Common myeloid progenitor, CD34-positive (primary cell): ENCODE measurements around the gene WSCD2.

Experiments used
- CTCF ChIA-PET: fragments of 350-600 bp; sonication (Branson Sonifier 250); formaldehyde crosslinking; loops from one replicate; lab custom pipeline; 2021; ENCODE audit warnings: antibody characterized with exemption; lab: Charles Lee
- POLR2A ChIA-PET: fragments of 350-600 bp; sonication (Branson Sonifier 250); formaldehyde crosslinking; loops from one replicate; lab custom pipeline; 2021; ENCODE audit warnings: antibody characterized with exemption; lab: Charles Lee
- DNase-seq, 3 donors: peaks; one replicate each; pipeline versions ENCODE4 v3.0.0 to v3.0.0-alpha.2; 2013
- H3K27ac ChIP-seq, 2 experiments: 1 replicate in 1 of 2; 2 replicates in 1 of 2; pipeline ENCODE4 v1.7.0; 2013; ENCODE audit warnings: inconsistent platforms in 2 of 2, low read length in 2 of 2, mild to moderate bottlenecking in 2 of 2, low read depth in 1 of 2, moderate library complexity in 1 of 2; ENCODE audit not compliant: severe bottlenecking in 2 of 2, insufficient read depth in 1 of 2, poor library complexity in 1 of 2
- H3K27me3 ChIP-seq, 5 experiments: replicated peaks in 2 of 5; 1 replicate in 3 of 5; 2 replicates in 2 of 5; pipeline versions ENCODE4 v1.6.1 to v1.7.0; 2013; ENCODE audit warnings: low read length in 4 of 5, mild to moderate bottlenecking in 2 of 5, moderate library complexity in 2 of 5, inconsistent platforms in 1 of 5; ENCODE audit not compliant: insufficient read depth in 5 of 5, control insufficient read depth in 4 of 5
- H3K36me3 ChIP-seq, 4 experiments: 1 replicate in 2 of 4; 2 replicates in 2 of 4; pipeline versions ENCODE4 v1.6.1 to v1.7.0; 2013; ENCODE audit warnings: low read length in 3 of 4, control low read depth in 1 of 4, mild to moderate bottlenecking in 1 of 4; ENCODE audit not compliant: control insufficient read depth in 4 of 4, insufficient read depth in 4 of 4
- H3K4me1 ChIP-seq, 4 experiments: 1 replicate in 3 of 4; 2 replicates in 1 of 4; pipeline versions ENCODE4 v1.6.1 to v1.7.1; 2013; ENCODE audit warnings: low read length in 3 of 4, mild to moderate bottlenecking in 3 of 4, control low read depth in 1 of 4, inconsistent platforms in 1 of 4, moderate library complexity in 1 of 4; ENCODE audit not compliant: control insufficient read depth in 4 of 4, insufficient read depth in 4 of 4; ENCODE audit errors: control extremely low read depth in 1 of 4
- H3K4me3 ChIP-seq, 7 experiments: 1 replicate in 4 of 7; 2 replicates in 3 of 7; pipeline versions ENCODE4 v1.5.1 to v1.7.0; 2013; ENCODE audit warnings: mild to moderate bottlenecking in 7 of 7, low read length in 6 of 7, moderate library complexity in 6 of 7, inconsistent platforms in 2 of 7, low read depth in 2 of 7, control low read depth in 1 of 7; ENCODE audit not compliant: insufficient read depth in 4 of 7, control insufficient read depth in 1 of 7; ENCODE audit errors: extremely low read depth in 1 of 7
- H3K9me3 ChIP-seq, 5 experiments: 1 replicate in 4 of 5; 2 replicates in 1 of 5; pipeline versions ENCODE4 v1.6.1 to v1.7.1; 2013; ENCODE audit warnings: low read length in 4 of 5, mild to moderate bottlenecking in 2 of 5, inconsistent platforms in 1 of 5, low read depth in 1 of 5, moderate library complexity in 1 of 5; ENCODE audit not compliant: control insufficient read depth in 4 of 5, insufficient read depth in 2 of 5; ENCODE audit errors: control extremely low read depth in 1 of 5
- WGBS: methylation state at CpG from one replicate; pipeline ENCODE4 v1.1.5; 2013; ENCODE audit not compliant: insufficient coverage; 5-methylcytosine and 5-hydroxymethylcytosine counted together

WSCD2 gene

DNA sequence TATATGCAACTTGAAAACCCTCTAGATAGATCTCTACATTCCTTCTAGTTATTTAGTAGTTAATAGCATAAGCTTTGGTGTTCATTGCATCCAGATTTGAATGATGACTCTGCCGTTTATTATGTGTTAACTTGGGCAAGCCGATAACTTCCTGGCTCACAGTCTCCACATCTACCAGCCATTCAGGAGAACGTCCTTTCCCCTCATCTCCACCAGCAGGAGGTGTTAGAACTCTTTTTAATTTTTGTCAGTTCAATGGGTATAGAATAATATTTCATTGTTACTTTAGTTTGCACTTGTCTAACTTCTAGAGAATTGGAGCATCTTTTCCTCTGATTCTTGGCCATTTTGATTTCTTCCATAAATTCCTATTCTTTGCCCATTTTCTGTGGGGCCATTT, 30.0 kb upstream of the WSCD2 start:
- ChIA-PET POLR2A (no interaction called here), CTCF (interaction anchor here (1.3 kb wide), 1 partner anchor 26 kb away, joined by 3 read pairs; no protein-coding TSS in a partner anchor)

GRCh38 chr12:108099778-108100489, 29.2 kb upstream of the WSCD2 start:
- POLR2A ChIA-PET = no interaction called here
- WGBS = 87% methylated on average over 3 of the region's 4 CpGs
- CTCF ChIA-PET = interaction anchor here (1.1 to 1.6 kb wide), 3 partner anchors 93 to 357 kb away, joined by 3 read pairs; no protein-coding TSS in a partner anchor
- H3K27ac ChIP-seq = no peak overlapping the region
- H3K36me3 ChIP-seq = no peaks in the 10 kb centered on the region
- H3K27me3 ChIP-seq = peaks cover 0 to 31% (median 2%) of the 10 kb centered on the region in 5 experiments
- H3K9me3 ChIP-seq = no peaks in the 10 kb centered on the region
- no peaks in the 10 kb centered on the region for H3K4me1 ChIP-seq
- no peak for DNase-seq
- H3K4me3 ChIP-seq = no peak overlapping the region

More for the DNA sequence above, 30.0 kb upstream of the WSCD2 start:
- WGBS = no CpG with 5 or more reads among the region's 3 CpGs
- peaks cover 0 to 39% (median 4%) of the 10 kb centered on the region in 5 experiments for H3K27me3 ChIP-seq
- H3K9me3 ChIP-seq = no peaks in the 10 kb centered on the region
- no peaks in the 10 kb centered on the region for H3K36me3 ChIP-seq
- H3K4me1 ChIP-seq = no peaks in the 10 kb centered on the region
- peak; percentile 7 to 32 (median 19) for DNase-seq
- no peak overlapping the region for H3K27ac ChIP-seq
- no peak overlapping the region for H3K4me3 ChIP-seq

DNA sequence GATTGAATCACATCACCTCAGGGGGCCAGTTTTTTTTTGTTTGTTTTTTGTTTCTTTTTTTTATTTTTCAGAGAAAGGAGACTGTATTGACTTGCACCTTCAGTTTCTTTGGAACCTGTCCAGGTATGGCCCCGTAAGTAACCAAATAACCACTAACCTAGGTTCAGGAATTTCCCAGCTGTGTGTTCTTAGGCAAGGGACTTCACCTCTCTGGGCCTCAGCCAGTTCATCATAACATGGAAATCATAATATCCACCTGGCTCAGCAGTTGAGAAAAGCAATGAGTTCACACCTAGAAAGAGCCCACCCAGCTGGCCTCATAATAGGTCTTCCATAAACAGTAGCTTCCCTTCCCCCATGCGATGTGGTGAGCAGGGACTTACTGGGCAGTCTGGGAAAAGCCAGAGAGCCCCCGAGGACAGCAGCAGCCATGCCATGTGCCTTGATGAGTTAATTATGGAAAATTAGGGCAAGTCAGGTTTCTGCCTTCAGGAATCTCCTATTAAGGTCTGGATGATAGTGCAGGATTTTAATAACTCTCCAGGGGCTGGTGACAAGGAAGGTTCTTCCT, 27.4 kb upstream of the WSCD2 start:
- Histone ChIP-seq H3K4me1 (no peaks in the 10 kb centered on the region), H3K27me3 (peaks cover 0 to 20% (median 2%) of the 10 kb centered on the region in 5 experiments), H3K9me3 (no peaks in the 10 kb centered on the region), H3K36me3 (no peaks in the 10 kb centered on the region), H3K4me3 (no peak overlapping the region), H3K27ac (no peak overlapping the region)
- ChIA-PET POLR2A (no interaction called here), CTCF (interaction anchor here (1.4 kb wide), 1 partner anchor 93 kb away, joined by 3 read pairs; no protein-coding TSS in a partner anchor)
- WGBS = 100% methylated on average over 1 of the region's 3 CpGs
- DNase-seq = no peak

- no peak overlapping the region for H3K4me3 ChIP-seq
- no peaks in the 10 kb centered on the region for H3K36me3 ChIP-seq
- ChIA-PET POLR2A (no interaction called here), CTCF (no interaction called here)
- DNase-seq = peak; percentile 13 to 54 (median 14)
- peaks cover 0 to 20% (median 2%) of the 10 kb centered on the region in 5 experiments for H3K27me3 ChIP-seq
- H3K9me3 ChIP-seq = no peaks in the 10 kb centered on the region
- H3K4me1 ChIP-seq = no peaks in the 10 kb centered on the region
- H3K27ac ChIP-seq = no peak overlapping the region
- no CpG with 5 or more reads among the region's 1 CpG for WGBS
These were observed 26.7 kb upstream of the WSCD2 start for GRCh38 chr12:108102363-108102762.

GRCh38 chr12:108103087-108103486, 26.0 kb upstream of the WSCD2 start:
- Histone ChIP-seq H3K27ac (no peak overlapping the region), H3K27me3 (peaks cover 0 to 19% (median 2%) of the 10 kb centered on the region in 5 experiments), H3K36me3 (no peaks in the 10 kb centered on the region), H3K4me1 (no peaks in the 10 kb centered on the region), H3K4me3 (no peak overlapping the region), H3K9me3 (no peaks in the 10 kb centered on the region)
- DNase-seq = no peak
- ChIA-PET POLR2A (no interaction called here), CTCF (no interaction called here)

DNA sequence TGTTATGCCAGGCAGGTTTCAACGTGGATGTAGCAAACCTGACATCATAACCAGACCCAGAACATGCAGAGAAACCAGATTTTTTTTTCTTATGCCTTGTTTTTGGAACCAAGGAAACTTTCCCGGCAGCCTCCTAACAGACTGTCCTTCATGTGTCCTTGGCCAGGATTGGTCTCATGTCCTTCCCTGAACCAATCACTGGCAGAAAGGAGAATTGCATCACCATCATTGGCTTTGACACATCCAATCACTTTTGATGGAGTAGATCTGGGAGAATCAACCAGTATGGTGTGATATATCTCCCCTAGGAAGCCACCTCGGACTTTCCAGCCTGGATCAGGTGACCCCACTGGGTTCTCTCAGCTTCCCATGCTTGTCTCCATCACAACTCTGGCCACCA, 25.6 kb upstream of the WSCD2 start:
- H3K9me3 ChIP-seq = no peaks in the 10 kb centered on the region
- ChIA-PET CTCF (no interaction called here), POLR2A (no interaction called here)
- no peak overlapping the region for H3K27ac ChIP-seq
- H3K4me3 ChIP-seq = no peak overlapping the region
- peaks cover 0 to 15% (median 1%) of the 10 kb centered on the region in 5 experiments for H3K27me3 ChIP-seq
- H3K4me1 ChIP-seq = no peaks in the 10 kb centered on the region
- no peaks in the 10 kb centered on the region for H3K36me3 ChIP-seq
- DNase-seq = no peak
- 80% methylated on average over 1 of the region's 3 CpGs for WGBS

GRCh38 chr12:108104657-108105056, 24.4 kb upstream of the WSCD2 start:
- Histone ChIP-seq H3K27me3 (peaks cover 0 to 9% (median 0%) of the 10 kb centered on the region in 5 experiments), H3K4me1 (no peaks in the 10 kb centered on the region), H3K9me3 (no peaks in the 10 kb centered on the region), H3K4me3 (no peak overlapping the region), H3K36me3 (no peaks in the 10 kb centered on the region), H3K27ac (no peak overlapping the region)
- no peak for DNase-seq
- WGBS = 100% methylated on average over 1 of the region's 1 CpG
- CTCF ChIA-PET = no interaction called here
- POLR2A ChIA-PET = no interaction called here
